ENCODE data around the gene INPP1.

DNA sequence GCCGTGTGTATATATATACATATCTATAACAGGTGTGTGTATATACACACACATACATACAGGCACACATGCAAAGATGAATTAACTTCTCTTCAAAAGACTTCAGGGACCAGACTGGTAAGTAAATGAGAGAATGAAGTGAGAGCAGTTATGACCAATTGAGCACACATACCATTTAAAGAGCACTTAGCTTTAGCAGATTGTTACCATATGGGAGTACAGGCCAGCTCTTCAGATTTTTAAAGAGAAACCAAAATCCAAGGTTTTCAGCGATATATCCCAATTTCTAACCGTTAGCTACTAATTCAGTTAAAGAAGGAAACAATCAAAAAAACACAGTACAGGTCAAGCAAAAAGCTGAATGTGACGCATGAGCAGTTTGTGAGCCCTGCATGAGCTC lies 23.7 kb downstream of the INPP1 start:
- TF ChIP-seq POLR2A (IDR thresholded peaks at IDR 0.05) = no peak
- TF ChIP-seq CTCF (IDR thresholded peaks at IDR 0.05) = no peak
